ENCODE measurements around the gene PLXNA4. TPM values are rescaled to one million over a fixed set of nuclear protein-coding genes. Genes with fewer than 3 reads are reported as not detected.

Gene PLXNA4
- total RNA-seq, 2 donors from 2014 or later, result 2.1 to 8.2 TPM

DNA sequence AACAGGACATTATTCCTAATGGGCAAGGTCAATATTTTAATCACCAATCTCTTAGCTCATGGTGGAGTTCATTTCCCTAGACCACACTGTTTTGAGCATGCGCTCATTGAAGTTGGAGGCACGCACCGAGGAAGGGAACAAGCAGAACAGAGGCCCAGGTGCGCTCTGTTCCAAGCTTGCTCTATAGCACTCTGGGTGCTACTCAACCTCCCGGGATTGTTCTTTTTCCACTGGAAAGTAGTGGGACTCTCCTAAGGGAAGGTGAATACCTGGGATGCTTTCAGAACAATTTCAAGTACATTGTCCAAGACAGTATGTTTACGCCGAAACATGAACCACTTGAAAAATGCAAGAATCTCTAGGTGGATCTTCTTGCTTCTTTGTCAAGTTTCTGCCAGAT is 16.2 kb downstream of the PLXNA4 start:
- no peak for ATAC-seq
- WGBS, 2 donors, result 84 to 93% methylated on average over 7 of the region's 7 CpGs
- H3K4me3 ChIP-seq, result no peak overlapping the region
- DNase-seq, result no peak
- H3K4me1 ChIP-seq, result no peaks in the 10 kb centered on the region
- no peaks in the 10 kb centered on the region for H3K9me3 ChIP-seq
- no peak for TF ChIP-seq POLR2A (IDR thresholded peaks at IDR 0.05)
- TF ChIP-seq, protein P1, sequence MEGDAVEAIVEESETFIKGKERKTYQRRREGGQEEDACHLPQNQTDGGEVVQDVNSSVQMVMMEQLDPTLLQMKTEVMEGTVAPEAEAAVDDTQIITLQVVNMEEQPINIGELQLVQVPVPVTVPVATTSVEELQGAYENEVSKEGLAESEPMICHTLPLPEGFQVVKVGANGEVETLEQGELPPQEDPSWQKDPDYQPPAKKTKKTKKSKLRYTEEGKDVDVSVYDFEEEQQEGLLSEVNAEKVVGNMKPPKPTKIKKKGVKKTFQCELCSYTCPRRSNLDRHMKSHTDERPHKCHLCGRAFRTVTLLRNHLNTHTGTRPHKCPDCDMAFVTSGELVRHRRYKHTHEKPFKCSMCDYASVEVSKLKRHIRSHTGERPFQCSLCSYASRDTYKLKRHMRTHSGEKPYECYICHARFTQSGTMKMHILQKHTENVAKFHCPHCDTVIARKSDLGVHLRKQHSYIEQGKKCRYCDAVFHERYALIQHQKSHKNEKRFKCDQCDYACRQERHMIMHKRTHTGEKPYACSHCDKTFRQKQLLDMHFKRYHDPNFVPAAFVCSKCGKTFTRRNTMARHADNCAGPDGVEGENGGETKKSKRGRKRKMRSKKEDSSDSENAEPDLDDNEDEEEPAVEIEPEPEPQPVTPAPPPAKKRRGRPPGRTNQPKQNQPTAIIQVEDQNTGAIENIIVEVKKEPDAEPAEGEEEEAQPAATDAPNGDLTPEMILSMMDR (IDR thresholded peaks at IDR 0.05), result no peak
- intact Hi-C loops (cut with DNase I), result no loop called here
- H3K36me3 ChIP-seq (replicated peaks in 1 of 2; ENCODE audit: insufficient read depth in 1 of 2, low read depth in 2 of 2), result no peaks in the 10 kb centered on the region
- no peak overlapping the region for H3K27ac ChIP-seq
- H3K27me3 ChIP-seq, result no peaks in the 10 kb centered on the region

DNA sequence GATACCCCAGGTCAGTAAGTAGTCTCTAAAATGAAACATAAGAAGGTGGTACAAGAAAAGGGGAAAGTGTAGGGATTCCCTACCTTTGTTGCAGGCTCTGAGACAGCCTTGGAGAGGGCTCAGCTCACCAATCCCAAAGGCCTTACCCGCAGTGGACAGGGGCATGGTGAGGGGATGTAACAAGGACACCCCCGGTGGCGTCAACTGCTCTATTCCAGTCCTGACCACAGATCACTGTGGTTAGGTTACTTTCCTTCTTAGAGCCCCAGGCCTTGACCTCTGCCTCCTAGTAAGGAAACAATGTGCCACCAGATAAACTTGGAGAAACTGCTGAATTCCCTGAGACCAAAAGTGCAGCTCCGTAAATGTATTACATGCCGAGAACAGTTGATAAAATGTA is 17.5 kb downstream of the PLXNA4 start:
- ATAC-seq, result no peak
- TF ChIP-seq, protein P1 (IDR thresholded peaks at IDR 0.05), result no peak
- no peak for TF ChIP-seq POLR2A (IDR thresholded peaks at IDR 0.05)
- no peaks in the 10 kb centered on the region for H3K27me3 ChIP-seq
- no peak for DNase-seq
- no peaks in the 10 kb centered on the region for H3K9me3 ChIP-seq
- 85 to 86% methylated on average over 5 of the region's 5 CpGs for WGBS, 2 donors
- no peak overlapping the region for H3K4me3 ChIP-seq
- H3K27ac ChIP-seq, result no peak overlapping the region
- H3K36me3 ChIP-seq (replicated peaks in 1 of 2; ENCODE audit: insufficient read depth in 1 of 2, low read depth in 2 of 2), result no peaks in the 10 kb centered on the region
- no peaks in the 10 kb centered on the region for H3K4me1 ChIP-seq
- intact Hi-C loops (cut with DNase I), result no loop called here

DNA sequence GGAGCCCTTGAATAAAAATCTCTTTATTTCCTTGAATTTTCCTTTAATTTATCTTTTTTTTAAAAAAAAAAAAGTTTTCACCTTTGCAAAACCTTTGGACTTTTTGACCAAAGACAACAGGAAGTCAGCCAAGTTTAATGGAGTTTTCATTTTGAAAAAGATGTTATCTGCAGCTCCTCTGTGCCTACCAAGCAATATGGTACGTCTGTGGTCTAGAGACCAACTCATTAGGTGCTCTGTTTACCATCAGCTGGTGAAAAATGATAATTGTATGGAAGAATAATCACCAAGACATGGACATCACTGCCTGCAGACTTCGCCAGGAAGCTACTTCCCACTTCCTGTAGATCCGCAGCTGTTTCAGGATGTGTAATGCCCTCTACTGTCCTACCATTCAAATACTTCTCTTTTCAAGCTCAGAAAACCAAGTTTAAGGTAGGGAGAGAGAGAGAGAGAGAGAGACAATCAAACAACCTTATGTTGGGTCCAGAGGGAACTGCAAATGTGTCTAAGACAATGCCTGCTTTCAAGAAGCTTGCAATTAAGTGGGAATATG is 18.7 kb downstream of the PLXNA4 start:
- intact Hi-C loops (cut with DNase I), result no loop called here
- WGBS, 2 donors, result 41 to 58% methylated on average over 3 of the region's 3 CpGs
- Histone ChIP-seq H3K36me3 (replicated peaks in 1 of 2; ENCODE audit: insufficient read depth in 1 of 2, low read depth in 2 of 2) (no peaks in the 10 kb centered on the region), H3K27ac (no peak overlapping the region), H3K4me1 (no peaks in the 10 kb centered on the region), H3K4me3 (no peak overlapping the region), H3K9me3 (no peaks in the 10 kb centered on the region), H3K27me3 (no peaks in the 10 kb centered on the region)
- no peak for DNase-seq
- TF ChIP-seq POLR2A (IDR thresholded peaks at IDR 0.05), result no peak
- TF ChIP-seq, protein P1 (IDR thresholded peaks at IDR 0.05), result peak in 1 of 7 experiments; percentile 4
- no peak for ATAC-seq

DNA sequence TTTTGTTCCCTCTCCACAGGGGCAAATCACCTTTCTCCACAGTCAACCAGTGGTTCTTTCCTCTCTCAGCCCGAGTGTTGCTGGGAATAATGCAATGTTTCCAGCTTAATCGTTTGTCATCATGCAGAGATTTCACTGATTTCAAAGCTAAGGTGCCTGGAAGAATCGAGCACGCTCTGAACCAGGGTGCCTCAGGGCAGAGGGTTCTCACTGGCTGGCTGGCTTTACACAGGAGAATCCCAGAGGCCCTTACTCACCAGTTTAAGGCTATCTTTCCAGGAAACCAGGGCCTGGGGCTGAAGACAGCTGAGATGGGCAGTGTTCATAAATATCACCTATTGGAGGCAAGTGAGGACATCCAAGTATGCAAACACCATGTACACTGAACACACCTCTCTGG is 21.8 kb downstream of the PLXNA4 start:
- peaks cover 0 to 16% (median 0%) of the 10 kb centered on the region in 3 donors for H3K9me3 ChIP-seq
- no peaks in the 10 kb centered on the region for H3K27me3 ChIP-seq
- no peaks in the 10 kb centered on the region for H3K4me1 ChIP-seq
- ATAC-seq (no peak), DNase-seq (no peak)
- TF ChIP-seq POLR2A (IDR thresholded peaks at IDR 0.05), result no peak
- TF ChIP-seq, protein P1 (IDR thresholded peaks at IDR 0.05), result no peak
- intact Hi-C loops (cut with DNase I), result no loop called here
- 63 to 65% methylated on average over 4 of the region's 4 CpGs for WGBS, 2 donors
- no peak overlapping the region for H3K4me3 ChIP-seq
- H3K36me3 ChIP-seq (replicated peaks in 1 of 2; ENCODE audit: insufficient read depth in 1 of 2, low read depth in 2 of 2), result no peaks in the 10 kb centered on the region
- no peak overlapping the region for H3K27ac ChIP-seq

DNA sequence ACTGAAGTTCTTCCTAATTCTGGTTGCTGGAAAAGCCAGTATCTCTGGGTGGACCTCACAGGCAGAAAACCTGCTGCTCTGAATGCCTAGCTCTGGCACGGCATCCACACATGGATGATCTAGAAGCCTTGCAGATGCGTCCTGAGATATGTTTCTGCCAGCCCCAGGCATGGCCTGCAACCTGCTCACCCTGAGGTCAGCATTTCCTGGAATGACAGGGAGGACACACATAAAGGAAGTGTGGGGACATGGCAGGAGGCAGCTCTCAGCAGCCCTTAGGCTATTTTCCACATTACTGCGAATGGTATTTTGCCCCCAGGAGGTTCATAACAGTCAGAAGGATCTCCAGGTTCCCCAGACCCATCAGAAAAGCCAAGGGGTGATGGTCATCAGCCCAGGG is 23.2 kb downstream of the PLXNA4 start:
- Histone ChIP-seq H3K9me3 (peaks cover 0 to 16% (median 0%) of the 10 kb centered on the region in 3 donors), H3K4me3 (no peak overlapping the region), H3K27ac (no peak overlapping the region), H3K4me1 (no peaks in the 10 kb centered on the region), H3K36me3 (replicated peaks in 1 of 2; ENCODE audit: insufficient read depth in 1 of 2, low read depth in 2 of 2) (no peaks in the 10 kb centered on the region), H3K27me3 (no peaks in the 10 kb centered on the region)
- 58 to 83% methylated on average over 3 of the region's 3 CpGs for WGBS, 2 donors
- DNase-seq (no peak), ATAC-seq (no peak)
- TF ChIP-seq, protein P1 (IDR thresholded peaks at IDR 0.05), result no peak
- TF ChIP-seq POLR2A (IDR thresholded peaks at IDR 0.05), result no peak
- intact Hi-C loops (cut with DNase I), result no loop called here

All from body of pancreas (tissue), 4 donors.